GM21737 (cell line): ENCODE measurements around the gene TMEM52.
"Not testable (repeated sequence)": the region's sequence is repeated elsewhere in the genome, so short reads cannot be mapped to it uniquely, and the experiment has no call there.

Source experiments
- ATAC-seq: cut with Tn5 transposase; IDR thresholded peaks from one replicate; pipeline ENCODE4 v1.9.1; 2021; ENCODE audit warnings: mild to moderate bottlenecking, moderate library complexity; ENCODE audit not compliant: unreplicated experiment

The TMEM52 gene

GRCh38 chr1:1895456-1896336 is 23.4 kb downstream of the TMEM52 start:
- no peak for ATAC-seq

- ATAC-seq = no peak
These were observed 24.0 kb downstream of the TMEM52 start for GRCh38 chr1:1895060-1895418.

- ATAC-seq = no peak
These were observed 24.6 kb downstream of the TMEM52 start for GRCh38 chr1:1894354-1895059.

- no peak for ATAC-seq
These were observed 25.1 kb downstream of the TMEM52 start for GRCh38 chr1:1893997-1894353.

- no peak for ATAC-seq
These were observed 25.6 kb downstream of the TMEM52 start for GRCh38 chr1:1893291-1893985.

GRCh38 chr1:1892763-1893120 is 26.3 kb downstream of the TMEM52 start:
- ATAC-seq = no peak

GRCh38 chr1:1892079-1892762 is 26.9 kb downstream of the TMEM52 start:
- ATAC-seq = no peak

- no peak for ATAC-seq
These were observed 27.6 kb downstream of the TMEM52 start for GRCh38 chr1:1891349-1892078.

- peak; percentile 56 for ATAC-seq
These were observed 28.4 kb downstream of the TMEM52 start, which contains the start of gene GNB1 for GRCh38 chr1:1890506-1891348. GNB1 (minus strand) TSS chr1:1891087; CDS start chr1:1825453, 65,634 bp downstream.

- ATAC-seq = peak; percentile 27
These were observed 29.1 kb downstream of the TMEM52 start for GRCh38 chr1:1889847-1890505.

GRCh38 chr1:1889090-1889750 is 29.9 kb downstream of the TMEM52 start:
- ATAC-seq = no peak

GRCh38 chr1:1883890-1884289 is 35.2 kb downstream of the TMEM52 start:
- not testable (repeated sequence) for ATAC-seq

GRCh38 chr1:1883092-1883873 is 35.8 kb downstream of the TMEM52 start:
- ATAC-seq = no peak

- no peak for ATAC-seq
These were observed 37.4 kb downstream of the TMEM52 start for GRCh38 chr1:1881727-1882126.

- no peak for ATAC-seq
These were observed 38.3 kb downstream of the TMEM52 start for GRCh38 chr1:1880617-1881312.

- ATAC-seq = no peak
These were observed 39.1 kb downstream of the TMEM52 start for GRCh38 chr1:1879942-1880341.

- no peak for ATAC-seq
These were observed 41.1 kb downstream of the TMEM52 start for GRCh38 chr1:1877865-1878436.
